GM12864 (cell line): ENCODE results near the gene EHBP1.

Experiments
- DNase-seq: peaks from one replicate; pipeline ENCODE4 v3.0.0-alpha.2; 2011; ENCODE audit warnings: low read depth
- H3K4me3 ChIP-seq: 2 replicates; pipeline ENCODE4 v1.5.1; 2011; ENCODE audit warnings: mild to moderate bottlenecking, low read depth, low read length, control low read depth
- CTCF ChIP-seq: IDR thresholded peaks from 2 replicates; pipeline ENCODE4 v1.5.1; 2011; ENCODE audit warnings: low read depth, mild to moderate bottlenecking, moderate library complexity, low read length, control low read depth, inconsistent platforms; ENCODE audit errors: missing control alignments

EHBP1 gene

GRCh38 chr2:62968668-62969067 lies 263.2 kb downstream of the EHBP1 start:
- no peak for DNase-seq
- no peak overlapping the region for H3K4me3 ChIP-seq
- no peak for TF ChIP-seq CTCF

- no peak for TF ChIP-seq CTCF
- no peak overlapping the region for H3K4me3 ChIP-seq
- DNase-seq = no peak
These were observed 266.4 kb downstream of the EHBP1 start for GRCh38 chr2:62971936-62972335.

GRCh38 chr2:62972601-62973000 lies 267.1 kb downstream of the EHBP1 start:
- no peak for TF ChIP-seq CTCF
- DNase-seq = no peak
- no peak overlapping the region for H3K4me3 ChIP-seq

GRCh38 chr2:62974999-62975398 lies 269.5 kb downstream of the EHBP1 start:
- DNase-seq = no peak
- H3K4me3 ChIP-seq = no peak overlapping the region
- no peak for TF ChIP-seq CTCF

GRCh38 chr2:62991605-62992004 lies 286.1 kb downstream of the EHBP1 start:
- H3K4me3 ChIP-seq = no peak overlapping the region
- DNase-seq = no peak
- no peak for TF ChIP-seq CTCF

- TF ChIP-seq CTCF = no peak
- H3K4me3 ChIP-seq = no peak overlapping the region
- DNase-seq = no peak
These were observed 287.0 kb downstream of the EHBP1 start for GRCh38 chr2:62992561-62992960.

GRCh38 chr2:62994206-62994605 lies 288.7 kb downstream of the EHBP1 start:
- H3K4me3 ChIP-seq = no peak overlapping the region
- TF ChIP-seq CTCF = no peak
- DNase-seq = no peak
